ENCODE measurements around the gene SSTR3. TPM values are rescaled to one million over a fixed set of nuclear protein-coding genes. Genes with fewer than 3 reads are reported as not detected.

The SSTR3 gene
- total and polyA plus RNA-seq, 9 of the 15 experiments (the other 6 are each of a cell fraction or from before 2014, with no cell fraction given): 0.03 TPM; not detected in 8

DNA sequence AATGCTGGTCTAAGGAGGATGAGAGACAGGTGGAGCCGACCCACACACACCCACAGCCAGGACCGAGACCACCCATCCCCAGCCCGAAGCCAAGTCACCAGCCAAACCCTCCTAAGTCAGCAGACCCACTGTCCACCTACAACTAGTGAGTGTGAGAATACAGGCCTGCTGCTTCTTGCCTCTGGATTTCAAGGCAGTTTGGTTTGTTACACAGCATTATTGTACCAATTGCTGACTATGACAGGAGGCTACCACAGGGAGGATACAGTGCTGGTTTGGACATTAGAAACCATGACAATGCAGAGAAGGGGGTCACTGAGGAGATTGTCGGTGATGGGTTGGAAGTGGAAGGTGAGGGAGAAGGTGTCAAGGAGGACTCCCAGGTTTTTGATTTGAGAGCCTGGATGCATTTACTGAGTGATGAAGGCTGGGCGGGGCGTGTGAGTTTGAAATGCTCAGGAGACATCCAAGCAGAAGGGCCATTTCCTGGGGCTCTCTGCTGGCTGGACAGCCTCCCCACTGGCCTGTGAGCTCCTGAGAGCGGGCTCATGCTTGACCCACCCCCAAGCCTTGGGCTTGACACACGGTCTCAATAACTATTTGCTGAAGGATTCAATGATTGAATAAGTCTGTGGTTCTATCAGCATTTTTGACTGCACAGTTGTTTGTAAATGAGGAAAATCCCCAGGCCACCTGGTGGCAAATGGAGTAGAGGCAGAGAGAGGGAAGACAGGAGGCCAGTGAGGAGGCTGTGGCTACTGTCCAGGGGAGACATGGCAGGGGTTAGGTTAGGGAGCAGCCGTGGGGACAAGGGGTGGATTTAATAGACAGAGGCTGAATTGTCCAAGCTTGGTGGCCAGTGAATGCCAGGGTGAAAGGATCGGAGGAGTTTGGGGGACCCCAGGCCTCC lies 9.4 kb upstream of the SSTR3 start:
- no peak overlapping the region for H3K9ac ChIP-seq (ENCODE audit: insufficient read depth in 1 of 2, low read depth in 2 of 2, low read length in 2 of 2)
- H3K4me2 ChIP-seq (ENCODE audit: insufficient read depth, low read length): no peak overlapping the region
- H3K27me3 ChIP-seq (ENCODE audit: control insufficient read depth in 2 of 2, insufficient read depth in 2 of 2, low read length in 2 of 2): no peaks in the 10 kb centered on the region; a peak in 1 of 5 replicates
- no peaks in the 10 kb centered on the region for H3K9me1 ChIP-seq (ENCODE audit: control insufficient read depth, insufficient read depth, low read length)
- H3K36me3 ChIP-seq (ENCODE audit: control insufficient read depth, insufficient read depth, low read length): peaks cover 25% of the 10 kb centered on the region; the same call in 2 of the 3 replicates
- no peaks in the 10 kb centered on the region for H3K9me3 ChIP-seq (replicated peaks; ENCODE audit: control insufficient read depth, insufficient read depth, low read depth, low read length)
- in situ Hi-C loops (cut with MboI): no loop called here
- H3K79me2 ChIP-seq (ENCODE audit: control insufficient read depth, insufficient read depth, low read length): no peaks in the 10 kb centered on the region
- no peak for DNase-seq (ENCODE audit: extremely low read depth in 1 of 4, low spot score in 3 of 4)
- no peak overlapping the region for H3K27ac ChIP-seq (ENCODE audit: extremely low read depth, low read depth, low read length)
- no peak overlapping the region for H3K4me3 ChIP-seq
- no TSS peak for BruUV-seq (replicated peaks)
- H2AFZ ChIP-seq (ENCODE audit: low read depth, low read length): no peak overlapping the region
- WGBS (ENCODE audit: insufficient coverage, low coverage, missing lambda C conversion rate): 81% methylated on average over 6 of the region's 10 CpGs
- intact Hi-C loops (cut with micrococcal nuclease): no loop called here
- FAIRE-seq: no peak
- no peak for TF ChIP-seq POLR2AphosphoS5 (IDR thresholded peaks at IDR 0.05; ENCODE audit: control insufficient read depth, insufficient read depth, low read depth, low read length)
- TF ChIP-seq MBD2 (IDR thresholded peaks at IDR 0.05; ENCODE audit: borderline replicate concordance, low read depth): no peak
- no peak for TF ChIP-seq ZNF217 (CRISPR knock-in tag; IDR thresholded peaks at IDR 0.05)
- TF ChIP-seq HIVEP1 (CRISPR knock-in tag; IDR thresholded peaks at IDR 0.05): no peak
- no peak for TF ChIP-seq ZSCAN29 (IDR thresholded peaks at IDR 0.05)
- no peak for TF ChIP-seq THRAP3 (IDR thresholded peaks at IDR 0.05; ENCODE audit: borderline replicate concordance)
- TF ChIP-seq ZNF436 (CRISPR knock-in tag; IDR thresholded peaks at IDR 0.05): no peak
- TF ChIP-seq RAD21 (CRISPR knock-in tag; conservative IDR thresholded peaks at IDR 0.05 in 1 of 2, IDR thresholded peaks at IDR 0.05 in 1 of 2): no peak
- no peak for TF ChIP-seq ZFP36 (IDR thresholded peaks at IDR 0.05; ENCODE audit: low read depth, low read length, partially characterized antibody)
- no peak for TF ChIP-seq MYC (IDR thresholded peaks at IDR 0.05; ENCODE audit: low read depth, low read length)
- TF ChIP-seq MYC (CRISPR knock-in tag; IDR thresholded peaks at IDR 0.05; ENCODE audit: borderline replicate concordance, low read depth): no peak
- no peak for TF ChIP-seq ZNF146 (CRISPR knock-in tag; IDR thresholded peaks at IDR 0.05; ENCODE audit: unreplicated experiment)
- no peak for TF ChIP-seq RBM15 (IDR thresholded peaks at IDR 0.05; ENCODE audit: insufficient read depth, low read length)
- TF ChIP-seq SMC3 (conservative IDR thresholded peaks at IDR 0.05; ENCODE audit: insufficient read depth, low read depth, low read length): no peak
- 0 out of 4 replicates have a peak, but pooled peaks of 1 of the 2 experiments have one; percentile 28 for TF ChIP-seq KDM1A (IDR thresholded peaks at IDR 0.05)
- TF ChIP-seq MTA3 (IDR thresholded peaks at IDR 0.05; ENCODE audit: borderline replicate concordance): no peak
- TF ChIP-seq BCOR (IDR thresholded peaks at IDR 0.05): peak; percentile 56; the same call in 1 of the 2 replicates
- no peak for TF ChIP-seq FOSL1 (tag; conservative IDR thresholded peaks at IDR 0.05)
- no peak for TF ChIP-seq NEUROD1 (IDR thresholded peaks at IDR 0.05; ENCODE audit: borderline replicate concordance, low read depth, low read length, partially characterized antibody)
- TF ChIP-seq KAT8 (IDR thresholded peaks at IDR 0.05; ENCODE audit: low read depth): no peak
- no peak for TF ChIP-seq MAFG (tag; conservative IDR thresholded peaks at IDR 0.05)
- no peak for TF ChIP-seq KLF16 (IDR thresholded peaks at IDR 0.05)
- peak; percentile 19 for TF ChIP-seq RBM25 (IDR thresholded peaks at IDR 0.05; ENCODE audit: low read depth, low read length, severe bottlenecking)
- TF ChIP-seq LCOR (CRISPR knock-in tag; IDR thresholded peaks at IDR 0.05): no peak
- TF ChIP-seq RBFOX2 (IDR thresholded peaks at IDR 0.05; ENCODE audit: low read depth, low read length): no peak
- H3K4me1 ChIP-seq (replicated peaks in 1 of 2; ENCODE audit: control insufficient read depth in 2 of 2, insufficient read depth in 2 of 2, low read length in 2 of 2): no peaks in the 10 kb centered on the region; a peak in 1 of 5 replicates
- no peaks in the 10 kb centered on the region for H4K20me1 ChIP-seq (replicated peaks; ENCODE audit: control insufficient read depth, insufficient read depth, low read length)
- ChIA-PET CTCF (ENCODE audit: low intra/inter-chr PET ratio) (no interaction called here), POLR2A (interaction anchor here (0.9 kb wide), 1 partner anchor 22 kb away, joined by 4 read pairs; the partner anchor contains the start of gene RAC2)
- no peak for ATAC-seq

Data from K562 (cell line).